ENCODE measurements around the gene ACACA. TPM values are rescaled to one million over a fixed set of nuclear protein-coding genes. Genes with fewer than 3 reads are reported as not detected.

Gene ACACA
- total RNA-seq, 2 experiments from 2014 or later = 38.6 to 46.3 TPM

DNA sequence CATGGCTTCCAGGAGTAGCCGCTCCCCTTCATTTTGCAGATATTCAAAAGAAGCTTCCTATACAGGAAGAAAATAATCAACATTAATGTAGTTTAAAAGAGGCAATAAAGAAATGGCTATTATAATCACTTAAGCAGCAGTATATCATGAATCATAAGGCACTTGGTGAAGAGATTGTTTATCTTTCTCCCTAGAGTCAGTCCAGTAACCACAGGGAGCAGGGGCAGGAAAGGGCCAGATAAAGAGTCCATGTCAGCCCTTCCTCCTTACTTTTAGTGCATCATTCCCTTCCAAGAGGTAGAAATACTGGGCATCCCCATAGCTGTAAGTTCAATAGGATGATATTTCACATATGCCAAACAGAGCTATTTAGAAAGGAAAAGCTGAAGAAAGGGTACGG lies 215.4 kb downstream of the ACACA start:
- H3K4me1 Mint-ChIP-seq = no peaks in the 10 kb centered on the region
- no peak for DNase-seq
- no peak overlapping the region for H3K27ac Mint-ChIP-seq
- H3K36me3 Mint-ChIP-seq (ENCODE audit: low read depth) = peaks cover 28% of the 10 kb centered on the region
- CTCF ChIA-PET = interaction anchor here (1.0 to 1.7 kb wide), 2 partner anchors 15 to 67 kb away, joined by 3 read pairs; no protein-coding TSS in a partner anchor
- no peak overlapping the region for H3K4me3 Mint-ChIP-seq
- H3K9me3 Mint-ChIP-seq = no peaks in the 10 kb centered on the region
- POLR2A ChIA-PET = no interaction called here
- H3K27me3 Mint-ChIP-seq = no peaks in the 10 kb centered on the region

DNA sequence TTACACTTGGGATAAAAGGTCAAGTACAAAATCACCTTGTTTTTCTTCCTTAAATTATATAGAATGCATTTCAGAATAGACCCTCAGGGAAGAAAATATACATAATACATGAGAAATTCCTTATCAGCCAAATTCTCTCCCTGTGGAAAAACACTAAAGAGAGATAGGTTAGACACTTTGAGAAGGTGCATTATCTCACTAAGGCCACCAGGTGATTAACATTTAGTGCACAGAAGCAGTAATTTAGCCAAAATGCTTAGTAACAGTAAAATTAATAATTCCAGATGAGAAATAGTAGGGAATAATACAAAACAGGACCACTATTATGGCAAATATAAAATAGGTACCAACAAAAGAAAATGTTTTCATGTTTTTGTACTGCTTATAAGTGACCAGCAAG lies 216.1 kb downstream of the ACACA start:
- no peaks in the 10 kb centered on the region for H3K27me3 Mint-ChIP-seq
- ChIA-PET CTCF (interaction anchor here (1.0 to 1.7 kb wide), 2 partner anchors 14 to 66 kb away, joined by 3 read pairs; no protein-coding TSS in a partner anchor), POLR2A (interaction anchor here (0.6 kb wide), 1 partner anchor 478 kb away, joined by 3 read pairs; no protein-coding TSS in a partner anchor)
- H3K9me3 Mint-ChIP-seq = no peaks in the 10 kb centered on the region
- H3K4me3 Mint-ChIP-seq = no peak overlapping the region
- DNase-seq = no peak
- H3K27ac Mint-ChIP-seq = no peak overlapping the region
- H3K4me1 Mint-ChIP-seq = no peaks in the 10 kb centered on the region
- peaks cover 31% of the 10 kb centered on the region for H3K36me3 Mint-ChIP-seq (ENCODE audit: low read depth)

DNA sequence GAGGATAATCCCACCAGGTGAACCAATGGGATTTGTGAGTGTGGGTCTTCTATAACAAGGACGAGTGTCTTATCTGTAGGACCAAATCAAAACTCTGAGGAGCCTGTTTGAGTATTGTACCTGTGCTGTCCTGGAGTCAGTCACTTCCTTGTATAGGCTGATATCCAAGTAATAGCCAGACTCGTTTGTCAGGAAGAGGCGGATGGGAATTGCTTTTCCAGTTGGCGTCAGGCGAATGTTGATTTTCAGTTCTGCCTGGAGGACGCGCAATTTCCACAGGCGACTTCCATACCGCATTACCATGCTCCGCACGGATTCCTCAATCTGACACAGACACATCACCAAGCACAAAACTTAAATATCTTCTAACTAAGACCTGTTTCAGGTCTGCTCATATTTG lies 218.5 kb downstream of the ACACA start:
- no peak for DNase-seq
- no peaks in the 10 kb centered on the region for H3K27me3 Mint-ChIP-seq
- H3K4me3 Mint-ChIP-seq = no peak overlapping the region
- no peaks in the 10 kb centered on the region for H3K4me1 Mint-ChIP-seq
- ChIA-PET CTCF (no interaction called here), POLR2A (no interaction called here)
- H3K36me3 Mint-ChIP-seq (ENCODE audit: low read depth) = peaks cover 29% of the 10 kb centered on the region
- no peak overlapping the region for H3K27ac Mint-ChIP-seq
- H3K9me3 Mint-ChIP-seq = no peaks in the 10 kb centered on the region

DNA sequence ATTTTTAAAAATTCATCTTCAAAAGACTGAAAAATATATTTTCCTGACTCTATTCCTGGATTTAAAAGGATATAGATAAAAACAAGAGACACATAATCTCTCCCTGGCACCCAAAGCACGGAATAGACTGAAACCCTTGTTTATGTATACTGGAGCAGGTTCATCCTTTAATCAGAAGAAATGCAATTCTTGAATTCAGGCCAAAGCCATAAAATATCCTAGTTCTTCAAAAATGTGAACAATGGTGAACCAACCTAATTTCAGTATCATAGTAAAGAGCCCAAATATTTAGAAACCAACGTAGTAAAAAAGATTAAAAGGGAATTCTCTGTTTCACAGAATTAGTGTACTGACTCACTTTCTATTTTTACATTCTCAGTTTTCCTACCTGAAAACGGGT lies 219.4 kb downstream of the ACACA start:
- no peak overlapping the region for H3K4me3 Mint-ChIP-seq
- peaks cover 25% of the 10 kb centered on the region for H3K36me3 Mint-ChIP-seq (ENCODE audit: low read depth)
- DNase-seq = no peak
- CTCF ChIA-PET = no interaction called here
- H3K4me1 Mint-ChIP-seq = no peaks in the 10 kb centered on the region
- H3K27ac Mint-ChIP-seq = no peak overlapping the region
- no peaks in the 10 kb centered on the region for H3K9me3 Mint-ChIP-seq
- H3K27me3 Mint-ChIP-seq = no peaks in the 10 kb centered on the region
- POLR2A ChIA-PET = no interaction called here

DNA sequence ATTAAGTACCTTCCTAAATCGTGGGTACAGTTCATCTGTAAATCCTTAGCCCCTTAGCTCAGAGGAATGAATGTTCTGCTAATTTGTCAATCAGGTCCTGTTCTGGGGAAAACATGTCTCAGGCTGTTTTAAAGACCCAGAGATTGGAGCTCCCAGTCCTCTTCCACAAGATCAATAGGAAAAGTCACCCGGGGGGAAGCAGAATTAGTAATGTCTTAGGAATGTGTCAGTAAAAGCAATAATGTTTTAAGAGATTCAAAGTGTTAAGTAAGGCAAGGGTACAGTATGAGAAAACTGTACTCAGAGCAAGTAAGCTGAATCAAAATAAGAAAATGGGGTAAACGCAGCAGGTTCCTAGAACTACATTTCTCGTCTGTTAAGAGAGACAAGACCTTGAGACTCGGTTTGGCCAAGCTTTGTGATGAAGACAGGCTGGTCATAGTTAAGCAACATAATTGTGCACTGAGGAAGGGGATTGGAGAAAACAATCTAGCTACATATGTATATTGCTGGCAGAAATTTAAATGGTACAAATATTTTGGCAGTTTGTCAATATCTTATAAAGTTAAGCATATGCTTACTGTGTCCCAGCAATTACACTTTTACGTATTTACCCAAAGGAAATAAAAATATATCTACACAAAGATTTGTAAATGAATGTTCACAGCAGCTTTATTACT lies 223.7 kb downstream of the ACACA start:
- Mint-ChIP-seq H3K4me3 (no peak overlapping the region), H3K36me3 (ENCODE audit: low read depth) (peaks cover 30% of the 10 kb centered on the region), H3K9me3 (no peaks in the 10 kb centered on the region), H3K27ac (no peak overlapping the region), H3K27me3 (no peaks in the 10 kb centered on the region), H3K4me1 (no peaks in the 10 kb centered on the region)
- ChIA-PET CTCF (interaction anchor here (0.8 to 1.1 kb wide), 2 partner anchors 9 to 58 kb away, joined by 3 read pairs; no protein-coding TSS in a partner anchor), POLR2A (interaction anchor here (1.2 kb wide), 1 partner anchor 38 kb away, joined by 3 read pairs; no protein-coding TSS in a partner anchor)
- DNase-seq = no peak

DNA sequence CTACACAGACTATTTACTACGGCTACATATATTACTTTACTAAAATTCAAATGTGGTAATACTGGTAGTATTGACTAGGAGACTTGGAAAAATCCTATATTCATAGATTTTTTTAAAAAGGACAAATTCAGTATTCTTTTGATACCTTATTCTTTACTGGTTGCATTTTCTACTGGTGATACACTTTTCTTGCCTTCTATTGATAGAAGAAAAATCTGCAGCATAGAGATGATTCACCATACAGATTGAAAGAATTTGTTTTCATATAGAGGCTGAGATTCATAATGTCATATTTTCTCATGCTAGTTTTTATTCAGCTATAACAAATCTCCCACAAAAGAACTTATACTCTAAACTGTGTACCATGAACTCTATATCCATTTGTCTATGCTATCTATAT lies 226.3 kb downstream of the ACACA start:
- H3K9me3 Mint-ChIP-seq = no peaks in the 10 kb centered on the region
- no peak overlapping the region for H3K4me3 Mint-ChIP-seq
- H3K4me1 Mint-ChIP-seq = no peaks in the 10 kb centered on the region
- no peak for DNase-seq
- CTCF ChIA-PET = no interaction called here
- H3K36me3 Mint-ChIP-seq (ENCODE audit: low read depth) = peaks cover 20% of the 10 kb centered on the region
- no peak overlapping the region for H3K27ac Mint-ChIP-seq
- H3K27me3 Mint-ChIP-seq = no peaks in the 10 kb centered on the region
- POLR2A ChIA-PET = no interaction called here

DNA sequence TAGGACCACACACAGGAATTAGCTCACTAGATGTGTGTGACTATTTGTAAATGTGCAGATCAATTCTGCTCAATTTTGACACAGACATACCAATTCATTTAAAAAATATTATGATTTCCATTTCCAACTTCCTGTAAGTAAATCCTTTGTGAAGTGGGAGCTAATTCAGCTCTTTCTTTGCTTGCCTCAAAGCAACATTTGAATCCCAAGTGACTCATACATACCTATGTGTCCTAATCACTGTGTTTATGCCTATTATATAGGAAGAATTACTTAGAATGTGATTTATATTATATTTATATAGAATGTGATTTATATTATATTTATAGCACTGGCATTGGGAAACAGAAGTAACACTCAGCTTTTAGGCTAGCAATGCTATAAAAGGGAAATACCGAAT lies 226.7 kb downstream of the ACACA start:
- CTCF ChIA-PET = interaction anchor here (0.6 kb wide), 1 partner anchor 416 kb away, joined by 3 read pairs; no protein-coding TSS in a partner anchor

DNA sequence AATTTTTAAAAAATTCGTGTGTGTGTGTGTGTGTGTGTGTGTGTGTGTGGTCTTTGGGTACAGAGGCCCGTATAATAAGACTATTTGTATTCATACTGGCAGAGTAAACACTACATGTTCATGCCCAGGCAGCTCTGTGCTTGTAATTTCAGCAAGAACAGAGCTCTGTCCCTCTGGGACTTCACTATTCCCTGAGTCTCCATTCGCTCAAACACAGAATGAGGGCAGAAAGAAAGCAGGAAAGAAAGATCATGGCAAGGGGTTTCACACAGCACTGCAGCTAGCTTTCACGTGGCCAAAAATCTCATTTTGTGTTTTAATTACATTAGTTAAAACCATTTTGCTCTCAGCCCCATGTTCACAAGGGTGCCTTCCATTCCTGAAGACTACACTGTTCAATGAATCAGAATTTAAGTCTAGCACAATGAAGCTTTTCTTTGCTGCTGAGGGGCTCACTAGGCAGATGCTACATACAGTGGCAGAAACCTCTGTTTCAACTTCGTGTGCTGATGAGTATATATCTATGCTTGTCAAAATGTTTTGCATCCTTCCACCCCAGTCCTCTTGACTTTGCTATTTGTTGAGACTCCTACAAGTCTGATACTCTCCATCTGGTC lies 229.3 kb downstream of the ACACA start:
- no peak for DNase-seq
- H3K9me3 Mint-ChIP-seq = no peaks in the 10 kb centered on the region
- POLR2A ChIA-PET = no interaction called here
- no peaks in the 10 kb centered on the region for H3K4me1 Mint-ChIP-seq
- H3K4me3 Mint-ChIP-seq = no peak overlapping the region
- CTCF ChIA-PET = no interaction called here
- H3K27me3 Mint-ChIP-seq = no peaks in the 10 kb centered on the region
- peaks cover 20% of the 10 kb centered on the region for H3K36me3 Mint-ChIP-seq (ENCODE audit: low read depth)
- no peak overlapping the region for H3K27ac Mint-ChIP-seq

More for the DNA sequence above, 226.7 kb downstream of the ACACA start:
- Mint-ChIP-seq H3K27ac (no peak overlapping the region), H3K36me3 (ENCODE audit: low read depth) (peaks cover 20% of the 10 kb centered on the region), H3K27me3 (no peaks in the 10 kb centered on the region), H3K9me3 (no peaks in the 10 kb centered on the region), H3K4me1 (no peaks in the 10 kb centered on the region), H3K4me3 (no peak overlapping the region)
- no peak for DNase-seq
- POLR2A ChIA-PET = no interaction called here

DNA sequence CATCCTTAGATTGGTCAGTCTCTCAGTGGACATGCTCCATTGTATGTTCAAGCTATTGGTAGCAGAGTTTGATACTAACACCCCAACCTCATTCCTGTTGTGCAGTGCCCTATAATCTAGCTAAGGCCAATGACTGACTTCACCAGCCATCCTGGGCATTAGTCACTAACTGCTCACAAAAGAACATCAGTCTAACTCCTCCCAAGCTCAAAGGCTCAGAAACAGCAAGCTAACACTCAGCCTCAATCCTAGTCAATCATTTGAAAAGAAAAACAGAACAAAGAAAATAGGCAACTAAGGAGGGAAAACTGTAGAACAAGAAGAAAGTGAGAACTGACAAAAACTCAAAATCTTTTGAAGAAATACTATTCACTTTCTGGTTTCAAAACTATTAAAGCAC lies 229.9 kb downstream of the ACACA start:
- ChIA-PET POLR2A (no interaction called here), CTCF (interaction anchor here (0.9 kb wide), 1 partner anchor 15 kb away, joined by 3 read pairs; no protein-coding TSS in a partner anchor)
- Mint-ChIP-seq H3K4me3 (no peak overlapping the region), H3K36me3 (ENCODE audit: low read depth) (peaks cover 20% of the 10 kb centered on the region), H3K27ac (no peak overlapping the region), H3K27me3 (no peaks in the 10 kb centered on the region), H3K4me1 (no peaks in the 10 kb centered on the region), H3K9me3 (no peaks in the 10 kb centered on the region)
- DNase-seq = no peak

DNA sequence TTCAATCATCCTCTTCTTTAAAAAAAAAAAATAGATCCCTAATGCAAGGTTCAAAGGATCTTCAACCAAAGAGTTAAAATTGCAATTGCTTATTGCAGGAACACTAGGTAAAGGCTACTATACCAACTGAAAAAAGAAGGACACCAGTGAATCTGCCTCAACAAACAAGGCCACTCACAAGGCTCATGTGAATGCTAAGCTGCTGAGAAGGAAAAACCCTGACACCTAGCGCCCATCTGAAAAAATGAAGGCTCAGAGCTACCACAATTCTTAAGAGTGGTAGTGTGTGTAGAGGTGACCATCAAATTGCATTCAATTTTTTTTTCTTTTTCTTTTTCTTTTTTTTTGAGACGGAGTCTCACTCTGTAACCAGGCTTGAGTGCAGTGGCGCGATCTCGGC lies 232.4 kb downstream of the ACACA start:
- CTCF ChIA-PET = no interaction called here
- H3K27me3 Mint-ChIP-seq = no peaks in the 10 kb centered on the region
- POLR2A ChIA-PET = no interaction called here
- no peaks in the 10 kb centered on the region for H3K4me1 Mint-ChIP-seq
- no peak overlapping the region for H3K4me3 Mint-ChIP-seq
- DNase-seq = no peak
- H3K36me3 Mint-ChIP-seq (ENCODE audit: low read depth) = peaks cover 15% of the 10 kb centered on the region
- no peaks in the 10 kb centered on the region for H3K9me3 Mint-ChIP-seq
- no peak overlapping the region for H3K27ac Mint-ChIP-seq

DNA sequence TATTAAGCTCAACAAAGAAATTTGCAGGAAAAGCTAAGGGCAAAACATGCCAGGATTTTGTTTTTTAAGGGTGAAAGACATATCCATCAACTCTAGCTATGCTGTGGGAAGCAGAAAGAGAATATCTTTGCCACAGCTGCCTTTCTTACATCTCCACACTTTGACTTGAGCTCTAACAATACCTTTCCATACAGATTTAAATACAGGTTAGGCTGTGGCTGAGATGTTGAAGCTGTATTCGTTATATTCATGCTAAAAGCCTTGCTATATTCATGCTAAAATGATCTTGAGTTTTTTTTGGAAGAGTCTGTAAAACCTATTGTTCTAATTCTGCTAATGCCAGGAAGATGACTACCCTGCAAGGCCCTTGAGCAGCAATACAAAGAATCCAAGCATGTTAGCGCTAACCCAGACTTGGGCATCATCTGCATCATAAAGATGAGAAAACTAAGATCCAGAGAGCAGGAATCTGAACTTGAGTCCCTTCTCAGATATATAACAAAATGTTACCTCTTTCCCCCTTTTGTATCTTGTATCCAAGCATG lies 235.7 kb downstream of the ACACA start:
- Mint-ChIP-seq H3K27ac (no peak overlapping the region), H3K27me3 (no peaks in the 10 kb centered on the region), H3K9me3 (no peaks in the 10 kb centered on the region), H3K4me3 (no peak overlapping the region), H3K4me1 (no peaks in the 10 kb centered on the region), H3K36me3 (ENCODE audit: low read depth) (no peaks in the 10 kb centered on the region)
- ChIA-PET CTCF (interaction anchor here (0.5 kb wide), 1 partner anchor 13 kb away, joined by 5 read pairs; no protein-coding TSS in a partner anchor), POLR2A (no interaction called here)
- DNase-seq = no peak

DNA sequence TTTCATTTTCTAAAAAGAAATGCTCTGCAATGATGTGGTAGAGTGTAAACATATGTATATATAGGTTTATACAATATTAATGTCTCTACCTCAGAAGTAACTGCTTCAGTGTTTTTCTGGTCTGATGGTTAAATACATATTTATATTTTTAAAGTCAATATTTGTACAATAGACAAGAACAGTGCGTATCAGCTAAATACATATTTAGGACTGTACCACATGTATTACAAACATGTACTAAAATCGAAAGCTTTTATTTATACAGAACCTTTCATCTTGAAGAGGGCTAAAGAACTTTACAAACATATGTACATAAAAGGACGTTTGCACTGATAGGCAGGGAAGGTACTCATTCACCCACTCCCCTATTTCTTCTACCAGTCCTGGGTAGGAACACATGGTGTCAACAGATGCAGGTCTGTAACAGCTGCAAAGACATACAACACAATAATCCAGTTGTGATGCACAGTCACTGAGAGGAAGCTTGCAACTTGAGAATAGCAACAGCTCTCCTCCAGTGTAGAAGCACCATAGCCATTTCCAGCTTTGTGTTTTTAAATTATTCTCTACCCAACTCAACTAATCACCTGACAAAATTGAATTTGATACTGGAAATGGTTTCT lies 237.8 kb downstream of the ACACA start:
- POLR2A ChIA-PET = no interaction called here
- no peaks in the 10 kb centered on the region for H3K9me3 Mint-ChIP-seq
- no peak overlapping the region for H3K4me3 Mint-ChIP-seq
- H3K27ac Mint-ChIP-seq = no peak overlapping the region
- CTCF ChIA-PET = interaction anchor here (0.6 kb wide), 1 partner anchor 543 kb away, joined by 4 read pairs; no protein-coding TSS in a partner anchor
- H3K27me3 Mint-ChIP-seq = no peaks in the 10 kb centered on the region
- H3K4me1 Mint-ChIP-seq = no peaks in the 10 kb centered on the region
- no peaks in the 10 kb centered on the region for H3K36me3 Mint-ChIP-seq (ENCODE audit: low read depth)
- DNase-seq = no peak

DNA sequence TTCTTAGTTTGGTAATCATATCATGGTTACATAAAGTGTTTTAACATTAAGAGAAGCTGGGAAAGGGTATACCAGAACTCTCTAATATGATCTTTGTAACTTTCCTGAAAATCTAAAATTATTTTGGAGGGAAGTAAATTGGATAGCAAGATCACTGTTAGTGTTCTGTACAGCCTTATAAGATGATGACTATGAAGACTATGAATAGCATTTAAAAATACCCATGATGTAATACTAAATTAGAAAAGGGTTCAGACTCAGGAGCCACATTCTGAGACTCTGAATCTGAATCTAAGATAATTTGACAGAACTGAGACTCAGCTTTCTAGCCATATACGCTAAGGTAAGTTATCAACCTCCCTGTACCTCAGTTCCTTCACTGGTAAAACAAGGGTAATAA lies 238.9 kb downstream of the ACACA start:
- no peak overlapping the region for H3K4me3 Mint-ChIP-seq
- no peak for DNase-seq
- ChIA-PET POLR2A (no interaction called here), CTCF (interaction anchor here (0.7 kb wide), 1 partner anchor 205 kb away, joined by 3 read pairs; no protein-coding TSS in a partner anchor)
- H3K4me1 Mint-ChIP-seq = no peaks in the 10 kb centered on the region
- no peaks in the 10 kb centered on the region for H3K9me3 Mint-ChIP-seq
- H3K27ac Mint-ChIP-seq = no peak overlapping the region
- H3K27me3 Mint-ChIP-seq = no peaks in the 10 kb centered on the region
- no peaks in the 10 kb centered on the region for H3K36me3 Mint-ChIP-seq (ENCODE audit: low read depth)

All from activated CD4-positive, alpha-beta memory T cell treated with anti-CD3 and anti-CD28 coated beads, Interleukin-2, amount 10 ng/mL, durations not matched to agents 7 days and 5 days (primary cell).